Activated CD4-positive, CD25-positive, alpha-beta regulatory T cell (primary cell): ENCODE data around the gene EN2.

Experiments
- DNase-seq, 4 experiments: peaks; one replicate each; lab custom pipeline; 2025; lab: John Stamatoyannopoulos, UW

Gene EN2

DNA sequence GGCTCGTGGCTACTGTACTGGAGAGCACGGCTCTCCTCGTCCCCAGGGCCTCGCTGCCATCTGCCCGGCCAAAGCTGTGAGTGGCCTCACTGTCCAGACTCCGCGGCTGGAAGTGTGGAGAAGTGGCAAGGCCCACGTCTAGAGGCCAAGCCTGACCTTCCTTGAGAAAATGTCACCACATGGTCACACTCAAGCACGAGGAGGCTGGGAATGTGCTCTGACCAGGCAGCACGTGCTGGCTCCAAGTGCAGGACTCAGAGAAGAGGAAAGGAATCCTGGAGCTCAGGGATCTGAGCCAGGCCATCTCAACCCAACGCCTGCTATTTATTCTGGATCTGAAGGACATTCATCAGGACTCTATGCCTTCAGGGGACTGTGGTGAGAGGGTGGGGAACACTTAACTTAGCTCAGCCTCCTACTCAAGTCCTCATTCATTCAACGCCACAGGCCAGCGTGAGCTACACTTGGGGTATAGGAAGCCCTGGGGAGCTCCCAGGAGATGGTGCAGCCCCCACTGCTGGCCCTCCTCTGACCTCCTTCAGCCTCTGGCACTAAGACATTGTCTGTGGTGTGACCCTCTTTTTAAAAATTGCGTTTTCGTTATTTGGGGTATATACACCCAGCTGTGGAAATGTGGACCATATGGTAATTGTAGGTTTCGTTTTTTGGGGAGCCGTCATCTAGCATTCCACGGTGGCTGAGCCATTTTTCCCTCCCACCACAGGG lies 29.0 kb downstream of the EN2 start:
- no peak for DNase-seq

DNA sequence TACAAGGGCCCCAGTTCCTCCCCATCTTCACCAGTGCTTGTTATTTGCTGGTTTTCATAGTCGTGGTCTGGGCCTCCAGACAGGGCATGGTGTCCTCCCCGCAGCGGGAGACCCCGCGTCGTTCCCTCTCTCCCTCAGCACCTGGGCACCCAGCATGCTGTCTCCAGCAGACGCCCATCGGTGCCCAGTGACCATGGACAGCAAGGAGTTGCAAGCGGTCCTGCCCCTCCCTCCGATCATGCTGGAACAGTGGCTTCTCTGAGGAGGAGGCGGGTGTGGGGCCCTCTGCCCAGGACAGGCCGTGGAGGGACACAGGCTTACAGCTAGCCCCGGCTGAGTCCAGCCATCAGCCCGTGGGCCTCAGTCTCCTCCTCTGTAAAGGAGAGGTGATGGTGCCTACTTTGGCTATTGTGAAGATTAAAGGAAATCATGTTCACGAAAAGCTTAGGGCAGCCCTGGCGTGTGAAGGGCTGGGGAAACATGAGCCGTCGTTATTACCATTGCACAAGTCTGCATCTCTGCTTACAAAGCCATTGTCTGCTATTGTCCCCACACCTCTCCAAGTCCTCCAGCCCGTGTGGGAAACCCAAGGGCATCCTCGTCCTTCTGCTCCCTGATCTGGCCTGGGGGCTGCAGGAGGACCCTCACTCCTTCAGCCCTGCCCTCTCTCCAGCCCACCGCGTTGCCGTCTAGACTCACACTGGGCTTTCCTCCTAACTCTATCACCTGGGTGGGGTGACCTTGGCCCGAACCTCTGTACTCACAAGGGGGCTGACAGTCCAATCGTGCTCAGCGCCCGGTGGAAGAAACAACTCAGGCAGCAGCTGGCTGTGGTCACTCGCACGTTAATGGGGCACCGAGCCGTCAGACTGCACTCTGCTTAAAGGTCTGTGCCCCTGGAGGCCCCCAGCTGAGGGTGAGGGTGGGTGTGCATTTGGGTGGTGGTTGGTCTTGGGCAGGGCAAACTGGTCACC lies 29.9 kb downstream of the EN2 start:
- no peak for DNase-seq

DNA sequence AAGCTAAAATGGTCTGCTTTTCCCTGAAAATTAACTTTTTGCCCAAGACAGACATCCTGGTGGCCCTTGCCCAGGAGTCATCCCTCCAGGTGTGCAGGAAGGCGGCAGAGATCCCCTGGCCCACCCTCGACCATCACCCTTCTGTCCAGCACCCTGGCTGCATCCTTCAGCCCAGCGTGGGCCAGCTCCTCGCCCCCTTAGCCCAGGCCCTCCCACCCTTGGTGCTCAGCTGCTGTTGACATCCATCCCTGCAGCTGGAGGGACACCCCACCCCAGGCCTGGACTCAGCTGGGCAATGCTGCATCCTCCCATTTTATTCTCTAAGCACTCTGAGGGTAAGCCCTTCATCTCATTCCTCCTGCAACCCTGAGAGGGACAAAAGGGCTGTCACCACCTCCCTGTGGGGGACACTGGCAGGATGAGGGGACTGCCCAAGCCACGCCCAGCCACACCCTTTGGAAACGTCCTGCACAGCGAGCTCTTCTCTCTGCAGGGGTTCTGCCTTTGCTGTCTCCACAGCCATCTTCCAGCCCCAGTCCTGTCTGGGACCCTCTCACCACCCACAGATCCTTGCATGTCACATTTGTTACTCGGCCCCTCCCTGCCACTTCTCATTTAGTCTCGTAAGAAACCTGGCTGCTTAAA lies 30.7 kb downstream of the EN2 start:
- no peak for DNase-seq

DNA sequence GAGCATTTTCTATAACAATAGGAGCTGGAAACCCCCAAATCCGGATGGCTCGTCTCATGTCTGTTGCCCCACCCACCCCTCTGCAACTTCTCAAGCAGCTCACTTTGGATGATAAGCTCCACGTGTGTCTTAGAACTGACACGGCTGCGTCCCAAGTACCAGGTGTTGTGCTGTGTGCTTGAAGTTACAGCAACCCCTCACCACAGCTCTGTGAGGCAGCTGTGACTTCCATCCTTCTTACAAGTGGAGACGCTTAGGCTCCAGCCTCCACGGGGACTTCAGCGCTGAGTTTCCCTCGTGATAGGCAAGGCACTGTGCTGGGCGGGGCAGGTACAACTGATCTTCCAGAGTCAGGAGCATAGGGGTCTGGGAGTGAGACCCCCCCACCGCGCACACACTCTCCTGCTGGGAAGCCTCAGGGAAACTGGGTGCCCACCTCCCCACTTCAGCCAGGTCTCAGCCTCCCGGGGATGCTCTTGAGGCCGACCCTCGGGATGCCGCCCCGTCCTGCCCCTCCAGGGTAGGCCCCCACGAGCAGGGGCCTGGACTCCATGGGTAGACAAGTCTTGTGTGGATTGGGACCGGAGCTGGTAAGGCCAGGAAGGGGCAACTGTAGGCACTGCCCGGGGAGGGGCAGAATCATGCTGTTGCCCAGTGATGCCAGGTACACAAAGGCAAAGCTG lies 31.4 kb downstream of the EN2 start:
- no peak for DNase-seq

DNA sequence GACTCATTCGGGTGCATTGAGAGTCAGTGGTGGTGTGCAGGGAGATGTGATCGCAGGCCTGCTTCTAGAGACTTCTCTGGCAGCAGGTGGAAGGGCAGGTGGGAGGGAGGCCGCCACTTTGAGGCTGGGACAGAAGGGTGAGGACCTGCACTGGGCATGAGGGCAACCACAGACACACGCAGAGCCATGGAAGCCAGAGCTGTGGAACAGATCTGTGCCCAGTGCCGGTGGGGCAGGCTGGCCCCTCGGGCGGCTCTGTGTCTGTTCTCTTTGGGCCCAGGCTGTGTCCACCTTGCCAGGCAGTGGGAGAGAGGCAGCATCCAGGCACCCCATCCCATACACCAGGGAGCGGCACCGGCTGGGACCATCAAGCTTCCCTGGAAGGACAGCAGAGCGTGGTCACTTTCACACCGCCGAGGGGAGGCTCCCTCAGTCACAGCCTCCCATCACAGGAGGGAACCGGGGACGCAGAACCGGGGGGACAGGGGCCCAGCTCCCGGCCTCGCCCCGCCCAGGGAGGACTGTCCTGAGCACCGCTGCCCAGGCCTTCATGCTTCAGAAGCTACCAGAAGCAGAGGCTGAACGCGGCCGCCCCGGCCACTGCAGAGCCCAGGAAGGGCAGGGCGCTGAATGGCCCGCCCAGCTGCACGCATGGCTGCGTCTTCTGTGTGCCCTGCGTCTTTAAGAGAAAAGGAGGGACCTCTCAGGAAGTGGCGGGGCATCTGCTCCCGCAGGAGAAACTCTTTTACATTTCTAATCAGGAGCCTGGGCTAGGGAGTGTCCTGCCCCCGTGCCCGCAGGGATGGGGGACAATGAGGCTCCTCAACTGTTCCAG lies 32.1 kb downstream of the EN2 start:
- DNase-seq: no peak

DNA sequence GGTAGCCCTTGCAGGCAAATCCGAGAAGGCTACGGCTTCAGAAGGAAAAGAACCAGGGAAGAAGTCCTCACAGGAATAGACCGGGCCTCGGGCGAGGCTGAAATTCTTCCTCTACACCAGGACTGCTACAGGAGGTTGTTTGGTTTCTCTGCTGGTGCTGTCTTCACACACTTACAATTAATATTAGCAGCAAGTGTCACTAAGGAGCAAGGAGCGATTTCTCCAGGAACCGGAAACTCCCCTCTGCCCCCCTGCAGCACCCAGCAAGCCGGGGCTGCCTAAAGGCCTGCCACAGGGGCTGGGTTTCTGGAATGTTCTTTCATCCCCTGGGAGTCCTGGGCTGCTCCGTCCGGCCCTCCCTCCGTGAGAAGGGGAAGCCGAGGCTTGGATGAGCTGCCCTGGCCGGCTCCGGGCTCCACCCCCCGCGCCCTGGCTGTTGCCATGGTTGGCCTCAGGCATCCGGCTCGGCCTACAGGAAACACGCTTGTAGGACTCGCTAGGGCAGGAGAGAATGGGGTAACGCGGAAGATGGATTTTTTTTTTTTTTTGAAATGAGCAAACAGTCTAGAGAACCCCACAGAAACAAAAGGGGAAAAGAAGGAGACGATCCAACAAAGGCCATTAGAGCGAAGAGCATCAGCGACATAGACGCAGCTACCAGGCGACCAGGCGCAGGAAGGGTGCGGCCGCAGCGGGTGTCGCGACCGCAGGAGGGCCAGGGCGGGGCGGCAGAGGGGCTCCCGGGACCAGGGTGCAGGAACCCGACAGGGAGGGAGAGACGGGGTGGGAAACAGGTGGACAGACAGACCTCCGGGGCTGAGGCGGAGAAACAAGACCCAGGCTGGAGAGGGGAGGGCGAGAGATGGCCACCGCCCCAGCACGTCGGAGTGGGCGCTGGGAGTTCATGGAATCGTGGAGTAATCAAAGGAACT lies 33.0 kb downstream of the EN2 start:
- DNase-seq: no peak

DNA sequence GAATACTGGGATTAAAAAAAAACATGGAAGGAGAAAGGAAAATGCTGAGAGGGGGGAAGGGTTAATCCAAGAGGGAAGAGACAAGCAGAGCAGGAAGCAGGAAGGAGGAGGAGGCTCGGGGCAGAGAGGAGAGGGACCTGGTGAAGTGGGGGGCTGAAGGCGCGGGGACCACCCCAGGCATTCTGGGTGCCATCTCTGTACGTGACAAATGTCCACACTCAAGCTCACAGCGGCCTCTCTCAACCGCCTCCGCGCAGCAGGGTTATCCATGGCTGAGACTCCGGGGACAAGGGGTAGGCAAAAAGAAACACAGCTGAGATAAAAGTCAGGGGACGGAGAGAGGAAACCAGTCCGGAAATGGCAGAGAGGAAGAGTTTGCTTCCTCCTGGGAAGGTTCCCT lies 33.9 kb downstream of the EN2 start:
- DNase-seq: no peak

DNA sequence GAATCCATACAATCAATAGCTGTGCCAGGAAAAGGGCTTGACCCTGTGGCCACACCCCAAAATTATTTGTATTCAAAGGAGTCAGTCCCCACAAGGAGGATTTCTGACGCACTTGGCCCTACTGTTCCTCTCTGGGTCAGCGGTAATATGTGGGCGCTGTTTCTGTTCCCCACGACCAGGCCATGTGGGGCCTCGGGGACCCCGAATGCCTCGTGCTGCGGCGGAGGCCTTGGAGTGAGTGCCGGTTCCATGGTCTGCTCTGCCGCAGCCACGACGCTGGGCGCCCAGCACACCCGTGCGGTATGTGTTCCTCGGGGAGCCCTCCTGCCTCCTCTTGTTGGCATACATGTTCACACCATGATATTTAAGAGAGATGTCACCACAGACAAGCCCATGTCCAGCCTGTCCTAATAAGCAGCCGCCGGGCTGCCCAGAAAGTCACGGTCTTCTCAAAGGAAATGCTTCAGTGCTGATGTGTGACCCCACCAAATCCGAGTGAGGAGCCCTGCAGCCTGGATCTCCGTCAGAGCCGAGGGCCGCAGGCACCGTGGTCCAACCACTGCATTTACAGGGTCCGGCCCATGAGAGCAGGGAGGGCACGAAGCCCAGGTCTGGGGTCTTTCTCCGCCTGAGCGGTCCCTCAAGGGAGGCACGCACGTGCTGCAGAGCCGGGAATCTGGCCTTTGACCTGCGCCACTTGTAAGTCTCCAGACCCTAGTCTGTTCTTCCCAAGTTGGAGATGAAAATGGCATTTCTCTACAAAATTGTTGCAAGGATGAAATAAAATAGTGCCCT lies 36.0 kb downstream of the EN2 start:
- no peak for DNase-seq

DNA sequence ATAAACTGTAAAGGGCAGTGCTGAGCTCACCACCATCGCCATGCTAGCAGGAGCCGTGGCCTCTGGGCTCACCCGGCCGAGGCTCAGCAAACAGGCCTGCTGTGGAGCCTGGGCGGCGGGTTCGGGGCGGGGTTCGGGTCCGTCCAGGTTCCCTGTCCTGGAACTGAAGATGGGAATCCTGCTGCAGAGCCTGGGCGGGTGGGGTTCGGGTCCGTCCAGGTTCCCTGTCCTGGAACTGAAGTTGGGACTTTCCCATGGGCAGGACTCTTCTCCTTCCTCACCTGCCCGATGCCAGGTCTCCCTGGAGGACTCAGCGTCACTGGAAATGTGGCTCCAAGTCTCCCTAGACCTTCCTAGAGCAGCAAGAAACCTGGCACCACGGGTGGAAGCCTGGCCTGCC lies 36.6 kb downstream of the EN2 start:
- no peak for DNase-seq

DNA sequence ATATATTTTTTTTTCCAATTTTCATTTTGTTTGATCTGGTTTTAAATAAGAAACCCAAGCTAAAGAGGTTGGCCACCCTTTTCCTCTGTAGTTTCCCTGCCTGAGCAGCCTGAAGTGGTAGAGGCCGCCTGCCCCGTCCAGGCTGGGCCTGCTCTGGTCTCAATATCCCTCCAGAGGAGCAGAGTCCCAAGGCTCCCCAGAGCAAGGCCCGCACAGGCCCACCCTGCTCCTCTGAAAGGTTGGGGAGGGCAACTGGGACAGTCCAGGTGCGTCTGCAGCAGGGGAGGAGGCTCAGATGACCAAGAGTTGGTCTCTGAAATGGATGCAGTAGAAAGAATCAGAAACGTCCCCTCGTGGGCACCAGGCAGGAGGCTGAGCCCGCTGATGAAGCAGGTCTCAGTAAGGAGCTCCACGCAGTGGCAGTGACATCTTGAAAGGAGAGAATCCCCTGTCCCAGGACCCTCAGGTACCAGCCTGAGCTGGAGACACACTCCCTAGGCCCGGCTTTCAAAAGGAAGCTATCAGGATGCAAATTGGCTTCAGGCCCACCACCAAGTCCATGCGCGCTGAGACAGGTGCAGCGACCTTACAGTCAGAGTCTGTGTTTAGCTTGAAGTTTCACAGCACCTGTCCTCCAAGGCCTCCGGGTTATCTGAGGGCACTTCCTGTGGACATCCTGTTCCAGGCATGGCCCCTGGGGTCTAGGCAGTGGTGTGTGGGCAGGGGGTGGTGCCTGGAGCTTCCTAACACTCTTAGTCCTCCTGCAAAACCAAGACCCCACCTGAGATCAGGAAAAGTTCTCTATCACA lies 37.7 kb downstream of the EN2 start:
- DNase-seq: no peak

DNA sequence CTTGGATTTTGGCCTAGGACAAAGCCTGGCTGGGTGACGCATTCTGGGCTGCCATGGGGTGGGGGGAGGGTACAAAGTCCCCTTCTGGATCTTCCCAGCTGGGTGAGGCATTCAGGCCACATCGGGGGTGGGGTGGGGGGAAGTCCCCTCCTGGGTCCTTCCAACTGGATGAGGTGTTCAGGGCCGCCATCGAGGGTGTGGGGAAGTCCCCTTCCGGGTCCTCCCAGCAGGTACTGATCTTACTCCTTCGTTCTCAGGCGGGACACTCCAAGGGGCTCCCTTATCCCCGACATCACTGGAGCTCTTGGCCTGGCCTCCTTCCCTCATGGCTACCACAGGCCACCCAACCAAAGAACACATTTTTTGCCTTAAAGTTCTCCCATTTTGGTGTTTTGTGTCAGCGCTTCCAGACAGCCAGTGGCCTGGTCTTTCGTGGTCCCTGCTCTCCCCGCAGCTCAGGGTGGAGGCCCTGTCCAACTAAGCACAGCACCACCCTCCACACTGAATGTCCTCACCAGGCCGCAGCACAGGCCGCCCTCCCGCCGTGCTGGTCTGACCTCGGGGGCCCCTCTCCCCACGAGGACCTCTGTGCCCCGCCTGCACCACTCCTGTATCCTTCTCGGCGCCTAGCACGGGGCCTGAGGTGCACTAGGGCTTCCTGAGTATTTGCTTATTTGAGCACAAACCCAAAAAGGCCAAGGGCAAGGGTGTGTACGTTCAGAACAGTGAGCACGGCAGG lies 38.5 kb downstream of the EN2 start:
- no peak for DNase-seq

DNA sequence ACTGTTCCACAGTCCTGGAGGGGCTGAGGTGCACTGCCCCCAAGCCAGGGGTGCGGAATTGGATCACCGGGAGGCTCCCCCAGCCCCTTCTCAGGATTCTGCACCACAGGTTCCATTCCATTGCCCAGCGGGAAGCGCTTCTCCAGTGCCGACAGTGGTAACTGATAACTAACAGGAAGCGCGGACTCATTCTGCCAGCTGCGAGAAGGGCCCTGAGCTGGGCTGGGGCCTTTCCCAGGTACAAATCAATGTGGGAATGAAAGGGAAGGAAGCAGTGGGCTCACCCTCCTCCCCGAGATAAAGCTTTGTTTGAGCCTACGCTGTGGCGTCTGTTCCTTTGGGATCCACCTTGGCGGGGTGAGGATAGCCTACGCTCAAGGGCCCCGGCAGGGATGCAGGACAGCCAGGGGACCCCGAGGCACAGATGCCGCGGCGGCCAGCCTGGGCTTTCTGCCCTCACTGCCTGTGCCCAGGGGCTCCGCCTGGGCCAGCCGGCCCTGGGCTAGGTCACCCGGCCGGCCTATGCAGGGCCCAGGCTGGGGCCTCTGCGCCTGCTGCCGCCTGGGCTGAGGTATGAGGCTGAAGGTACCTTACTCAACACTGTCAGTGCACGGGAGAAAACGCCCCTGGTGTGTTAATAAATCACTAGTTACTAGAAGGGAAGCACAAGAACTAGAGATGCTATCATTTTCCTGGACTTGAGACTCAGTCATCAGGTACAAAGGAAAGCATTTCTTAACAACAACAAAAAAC lies 39.4 kb downstream of the EN2 start:
- DNase-seq: no peak

DNA sequence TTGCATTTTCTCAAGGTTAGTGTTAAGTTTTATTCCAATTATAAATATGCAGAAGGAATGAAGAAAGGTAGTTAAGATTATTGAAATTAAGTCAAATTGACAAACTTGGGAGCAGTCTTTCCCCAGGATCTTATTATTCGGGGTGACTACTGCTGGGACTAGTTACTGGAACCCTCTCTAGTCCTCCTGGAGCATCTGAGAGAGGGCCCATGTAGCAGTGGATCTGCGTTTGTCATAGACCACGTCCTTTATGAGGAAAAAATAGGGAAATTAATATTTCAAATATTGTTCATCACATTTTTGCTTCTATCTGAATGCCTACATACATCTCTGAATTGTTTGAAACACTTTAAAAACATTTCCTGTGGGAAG lies 47.5 kb downstream of the EN2 start:
- no peak for DNase-seq

DNA sequence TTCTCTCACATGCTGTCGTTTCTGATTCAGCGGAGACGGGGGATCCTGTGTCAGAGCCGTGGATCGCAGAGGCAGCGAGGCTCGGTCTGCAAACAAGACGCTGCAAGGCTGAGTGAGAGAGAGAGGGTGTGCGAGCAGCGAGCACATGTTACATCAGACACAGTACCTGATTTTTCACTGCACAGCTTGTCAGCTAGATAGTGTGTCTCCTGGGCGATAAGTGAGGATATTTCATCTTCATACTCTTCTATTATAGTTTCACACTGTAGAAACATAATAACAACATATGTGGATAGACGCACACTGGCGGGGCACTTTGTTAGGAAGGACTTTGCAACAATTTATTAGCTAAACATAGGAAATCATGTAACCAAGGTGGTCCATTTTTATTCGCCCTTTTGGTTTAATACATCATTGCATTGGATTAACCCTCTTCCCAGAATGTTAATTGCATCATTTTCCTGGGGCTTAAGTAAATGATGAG lies 49.0 kb downstream of the EN2 start:
- no peak for DNase-seq

DNA sequence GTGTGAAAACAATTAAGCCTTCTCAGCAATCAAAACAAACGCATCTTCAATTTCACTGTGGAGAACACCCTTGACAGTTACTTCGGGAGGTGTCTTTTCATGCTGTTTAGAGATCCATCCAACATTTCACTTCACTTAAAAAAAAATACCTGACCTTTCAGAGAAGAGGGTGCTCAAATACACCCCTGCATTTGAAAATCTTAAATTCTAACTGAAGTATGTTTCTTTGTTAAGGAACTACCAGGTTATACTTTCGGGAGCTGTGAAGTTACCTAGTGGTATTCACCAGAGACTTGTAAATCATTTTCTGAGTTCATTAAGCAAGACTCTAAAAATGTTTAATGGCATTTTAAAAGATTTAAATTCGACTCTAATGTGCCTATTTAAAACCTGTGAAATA lies 49.6 kb downstream of the EN2 start:
- no peak for DNase-seq

DNA sequence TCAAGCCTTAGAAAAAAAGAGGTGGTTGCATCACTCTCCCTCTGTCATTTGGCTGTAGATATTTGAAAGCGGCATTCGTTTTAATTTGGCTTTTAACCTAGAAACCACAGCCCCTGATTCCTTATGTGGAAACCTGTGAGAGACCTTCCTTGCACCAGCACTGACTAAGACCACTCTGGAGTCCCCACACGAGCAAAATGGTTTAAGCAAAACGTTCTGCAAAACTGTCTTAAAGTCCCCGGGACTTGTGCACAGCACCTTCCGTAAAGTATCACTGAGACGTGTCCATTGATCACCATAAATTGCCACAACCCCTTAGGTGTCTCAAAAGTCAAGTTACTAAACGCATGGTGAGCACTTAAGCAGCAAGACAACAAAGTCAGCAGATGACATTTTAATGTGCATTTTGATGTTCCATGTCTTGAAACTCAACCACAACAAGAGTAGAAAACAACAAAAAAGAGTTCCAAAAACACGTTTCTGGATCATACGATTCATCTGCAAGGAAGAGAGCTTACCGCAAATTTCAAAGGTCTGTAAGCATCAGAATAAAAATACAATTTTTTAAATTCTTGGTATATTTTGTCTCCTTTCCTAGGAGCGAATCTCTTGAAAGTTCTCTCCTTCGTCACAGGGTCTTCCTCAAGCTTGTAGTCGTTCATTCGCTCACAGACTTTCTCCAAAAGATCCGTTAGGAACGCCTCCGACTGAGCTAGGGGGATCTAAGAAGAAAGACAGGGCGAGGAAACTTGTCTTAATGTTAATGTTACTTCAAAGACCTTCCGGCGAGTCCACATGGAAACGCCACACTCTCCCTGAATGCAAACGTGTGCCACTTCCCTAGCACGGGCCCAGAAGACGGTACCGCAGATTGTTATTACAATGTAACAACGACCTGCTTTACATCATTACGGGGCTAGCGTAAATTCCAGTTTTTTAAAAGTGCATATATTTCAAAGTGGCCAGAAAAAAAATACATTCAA lies 50.7 kb downstream of the EN2 start:
- no peak for DNase-seq
